Islet of Langerhans (tissue), 1 donor: Measurements from ENCODE around the gene HDDC2.

ENCODE experiments used
- FAIRE-seq: peaks from one replicate; lab custom pipeline; 2011; peaks lifted over from hg19 to GRCh38; lab: Jason Lieb, UNC

The HDDC2 gene

DNA sequence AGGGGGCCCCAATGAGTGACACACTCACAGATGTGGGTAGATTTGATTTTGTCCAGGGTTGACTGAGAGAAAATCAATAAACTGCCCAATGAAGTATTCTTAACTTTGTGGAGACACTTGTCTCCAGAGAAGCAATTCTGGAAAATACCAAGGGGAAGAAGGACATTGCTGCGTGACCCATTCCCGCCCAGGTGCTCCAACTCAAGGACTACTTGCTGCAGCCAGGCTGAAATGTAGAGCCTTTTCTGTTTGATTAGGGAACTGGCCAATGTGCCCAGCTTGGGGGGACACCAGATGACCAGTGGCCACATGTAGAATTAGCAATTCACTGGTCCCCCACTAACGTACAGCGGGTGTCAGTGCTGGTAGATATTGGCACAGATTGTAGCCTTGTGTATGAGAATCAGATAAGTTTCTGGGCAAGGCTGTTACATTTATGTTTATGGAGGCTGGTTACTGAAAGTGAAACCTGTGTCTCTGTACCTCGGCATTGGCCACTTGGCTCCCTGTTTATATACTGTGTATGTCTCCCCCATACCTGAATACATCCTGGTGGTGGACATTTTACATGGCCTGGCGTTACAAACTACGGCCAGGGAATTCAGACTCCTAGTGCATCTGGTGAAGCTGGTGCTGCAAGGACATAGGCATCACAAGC is 32.3 kb downstream of the HDDC2 start:
- FAIRE-seq: no peak

DNA sequence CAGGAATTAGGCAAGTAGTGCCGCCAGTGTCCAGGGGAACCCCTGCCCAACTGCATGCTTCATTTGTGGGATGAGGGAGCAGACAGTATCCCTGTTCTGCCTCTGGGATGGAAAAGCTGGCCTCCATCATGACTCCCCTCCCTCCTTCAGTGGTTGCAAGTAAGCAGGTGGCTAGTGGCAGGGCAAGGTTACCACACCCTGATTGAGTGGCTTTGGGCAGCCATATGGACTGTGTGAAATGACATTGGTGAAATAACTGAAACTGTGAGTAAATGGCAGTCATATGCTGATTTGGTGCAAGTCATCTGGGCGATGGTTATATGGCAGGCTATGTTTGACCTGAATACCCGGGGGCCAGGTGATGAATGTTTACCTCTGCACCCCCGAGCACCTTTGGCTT is 33.0 kb downstream of the HDDC2 start:
- no peak for FAIRE-seq

DNA sequence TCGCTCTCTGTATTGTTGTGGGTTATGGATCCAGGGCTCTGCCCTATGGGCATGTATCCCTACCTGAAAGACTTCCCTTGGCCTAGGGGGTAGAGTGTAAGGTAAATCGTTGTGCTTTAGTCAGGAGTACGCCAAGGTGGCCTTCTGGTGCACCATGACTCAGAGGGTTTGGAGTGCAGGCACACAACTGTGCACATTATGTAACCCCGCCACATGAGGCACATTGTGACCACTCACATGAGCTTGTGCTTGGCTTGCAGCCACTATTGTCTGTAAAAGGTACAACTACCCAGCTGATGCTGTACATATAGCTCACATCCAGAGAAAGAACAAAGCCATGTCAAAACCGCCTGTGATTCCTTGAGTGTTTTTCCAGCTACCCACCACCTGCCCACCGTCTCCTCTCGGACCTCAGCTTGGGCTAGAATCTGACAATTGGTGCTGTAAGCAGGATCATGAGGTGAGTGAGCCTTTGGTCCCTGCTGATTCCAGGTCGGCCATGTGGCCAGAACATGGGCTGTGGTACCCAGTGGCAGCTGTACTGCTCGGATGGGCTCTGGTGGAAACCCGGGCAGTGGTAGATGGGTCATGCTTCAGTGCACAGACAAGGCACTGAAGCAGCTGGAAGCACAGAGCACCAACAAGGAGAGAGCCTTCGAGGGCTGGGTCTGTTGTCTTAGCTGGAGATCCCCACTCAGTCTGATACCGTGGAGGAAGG is 33.8 kb downstream of the HDDC2 start:
- no peak for FAIRE-seq

DNA sequence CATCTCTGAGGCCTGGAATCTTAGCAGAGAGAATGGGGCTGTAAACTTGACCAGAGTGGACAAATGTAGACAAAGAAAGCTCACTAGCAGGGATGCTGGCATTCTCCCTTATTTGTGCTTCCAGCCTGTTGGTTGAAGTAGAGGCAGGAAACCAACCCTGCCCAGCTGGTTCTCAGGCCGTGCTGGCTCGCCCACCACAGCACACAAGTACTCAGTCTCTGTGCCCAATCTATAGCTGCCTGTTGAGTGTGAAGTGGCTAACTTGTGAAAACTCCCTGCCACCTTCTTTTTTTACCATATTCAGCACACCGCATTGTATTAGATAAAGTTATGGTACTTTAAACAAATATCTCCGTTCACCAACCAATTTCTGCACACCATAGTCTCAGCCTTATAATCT is 37.3 kb downstream of the HDDC2 start:
- no peak for FAIRE-seq

DNA sequence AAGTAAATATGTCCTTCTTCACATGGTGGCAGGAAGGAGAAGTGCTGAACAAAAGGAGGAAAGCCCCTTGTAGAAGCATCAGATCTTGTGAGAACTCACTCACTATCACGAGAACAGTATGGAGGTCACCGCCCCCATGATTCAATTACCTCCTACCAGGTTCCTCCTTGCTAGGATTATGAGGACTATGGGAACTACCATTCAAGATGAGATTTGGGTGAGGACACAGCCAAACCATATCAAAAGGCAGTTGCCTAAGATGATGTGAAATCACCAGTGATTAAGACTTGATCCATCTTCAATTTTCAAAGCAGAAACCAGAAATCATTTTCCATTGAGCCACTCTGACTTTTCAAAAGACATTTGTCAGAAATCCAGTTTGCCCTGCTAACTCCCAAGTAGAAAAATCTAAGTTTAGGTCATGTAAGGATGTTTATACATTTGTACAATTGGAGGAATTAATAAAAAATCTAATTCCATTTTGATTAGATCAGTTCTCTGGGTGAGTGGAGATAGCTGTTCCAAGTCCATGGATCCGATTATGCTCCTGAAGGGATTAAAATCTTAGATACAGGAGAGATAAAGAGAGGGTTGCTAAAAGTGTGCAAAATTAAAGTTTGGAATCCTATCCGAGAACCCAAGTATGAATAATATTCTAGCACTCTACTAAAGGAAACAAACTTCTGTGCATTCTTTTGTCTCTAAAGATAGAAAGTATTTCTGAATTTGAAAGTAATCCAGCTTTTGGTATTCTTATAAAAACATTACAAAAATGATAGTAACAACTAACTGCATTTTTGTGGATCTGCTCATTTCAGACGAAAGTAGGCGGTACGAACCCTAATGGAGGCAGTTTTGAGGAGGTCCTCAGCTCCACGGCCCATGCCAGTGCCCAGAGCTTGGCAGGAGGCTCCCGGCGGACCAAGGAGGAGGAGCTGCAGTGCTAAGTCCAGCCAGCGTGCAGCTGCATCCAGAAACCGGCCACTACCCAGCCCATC is 39.5 kb downstream of the HDDC2 start:
- no peak for FAIRE-seq

DNA sequence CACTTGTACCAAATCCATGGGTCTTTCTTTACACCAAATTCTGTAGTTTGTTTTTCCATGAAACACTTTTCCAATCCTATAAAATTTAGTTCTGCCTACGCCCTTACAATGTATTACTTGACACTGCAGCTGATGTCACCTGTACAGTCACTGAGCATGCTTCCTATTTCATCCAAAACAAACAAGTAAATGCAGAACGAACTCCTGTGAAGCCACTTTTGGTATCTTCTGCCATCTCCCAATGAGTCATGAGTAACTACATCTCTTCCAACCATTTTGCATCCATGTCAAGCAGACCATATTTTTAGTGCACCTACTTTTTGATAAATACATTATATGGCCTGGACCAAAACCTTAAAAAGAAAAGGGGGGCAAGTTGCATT is 42.4 kb downstream of the HDDC2 start:
- no peak for FAIRE-seq

DNA sequence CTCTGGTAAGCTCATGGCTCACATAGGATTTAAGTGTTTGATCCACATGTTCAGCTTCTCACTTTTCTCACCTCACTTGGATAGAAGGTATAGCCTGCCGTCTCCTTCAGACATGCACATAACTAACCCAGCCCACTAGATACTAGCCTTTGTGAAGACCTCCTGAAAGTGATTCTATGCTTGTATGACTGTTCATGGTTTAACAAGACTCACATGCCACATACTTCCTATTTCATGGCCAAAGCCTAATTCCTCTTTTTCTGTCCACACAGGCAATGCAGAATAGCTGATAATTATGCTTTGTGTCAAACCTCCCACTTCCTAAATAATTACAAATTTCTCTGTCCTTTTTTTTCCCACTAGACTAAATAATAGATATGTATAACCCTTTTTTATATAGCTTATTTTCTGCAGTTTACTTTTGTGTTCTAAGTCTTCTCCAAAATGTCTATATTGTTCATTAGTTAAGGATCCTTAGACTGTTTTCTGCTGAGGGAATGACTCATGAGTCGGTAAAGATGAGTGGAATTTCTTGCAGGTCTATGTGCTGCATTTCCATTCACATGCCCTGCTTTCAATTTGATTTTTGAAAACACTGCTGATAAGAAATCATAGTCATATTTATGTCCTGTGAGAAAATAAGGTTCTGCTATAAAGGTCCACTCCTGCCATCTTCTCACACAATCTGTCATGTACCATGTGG is 43.0 kb downstream of the HDDC2 start:
- no peak for FAIRE-seq

DNA sequence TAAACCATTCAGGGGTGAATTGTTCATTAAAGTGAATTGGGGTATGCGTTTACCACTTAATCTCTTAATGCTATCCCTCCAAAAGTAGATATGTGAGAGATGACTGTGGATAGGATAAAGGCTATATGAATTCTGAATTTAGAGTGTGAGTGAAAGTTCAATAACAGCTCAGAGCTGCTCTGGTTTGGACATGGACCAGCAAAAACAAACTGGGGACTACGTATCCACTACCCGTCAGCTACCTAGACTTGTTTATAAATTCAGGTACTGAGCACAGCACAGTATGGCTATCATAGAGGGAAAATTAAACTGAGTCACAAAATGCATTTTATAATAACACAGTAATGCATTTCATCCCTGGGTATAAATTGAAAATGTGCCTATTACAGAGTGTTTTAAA is 44.4 kb downstream of the HDDC2 start:
- no peak for FAIRE-seq

DNA sequence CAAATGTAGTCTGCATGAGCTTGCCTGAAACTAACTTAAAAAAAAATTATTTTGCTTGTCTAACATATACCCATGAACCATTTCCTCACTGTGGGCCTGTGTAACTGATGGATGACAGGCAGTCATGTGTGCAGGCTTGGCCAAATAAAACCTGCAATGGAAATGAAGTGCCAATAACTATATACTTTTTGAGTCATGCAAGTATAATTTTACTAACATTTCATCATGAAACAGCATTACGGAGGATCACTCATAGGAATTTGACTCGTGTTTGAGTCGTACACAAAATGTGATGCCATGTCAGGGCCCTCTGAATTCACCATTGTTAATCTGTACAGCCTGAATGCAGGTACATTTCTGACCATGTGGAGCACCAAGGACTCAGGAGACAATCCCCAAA is 46.6 kb downstream of the HDDC2 start:
- no peak for FAIRE-seq

DNA sequence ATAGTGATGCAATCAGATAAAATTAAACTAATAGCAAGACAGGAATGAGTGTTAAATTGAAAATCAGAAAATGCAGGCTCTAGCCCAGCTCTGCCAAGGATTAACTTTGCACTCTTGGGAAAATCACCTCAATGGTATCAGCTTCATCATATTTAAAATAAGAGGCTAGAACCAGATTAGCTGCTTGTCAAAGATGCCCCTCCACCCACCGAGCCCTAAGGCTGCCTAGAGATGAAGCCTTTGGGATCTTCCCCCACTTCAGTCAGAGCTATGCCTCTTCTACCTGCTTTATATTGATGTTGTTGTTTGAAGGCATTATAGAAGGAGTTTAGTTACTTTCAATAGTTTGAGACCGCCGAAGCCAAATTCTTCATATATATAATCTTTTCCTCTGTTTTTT is 47.4 kb downstream of the HDDC2 start:
- no peak for FAIRE-seq

DNA sequence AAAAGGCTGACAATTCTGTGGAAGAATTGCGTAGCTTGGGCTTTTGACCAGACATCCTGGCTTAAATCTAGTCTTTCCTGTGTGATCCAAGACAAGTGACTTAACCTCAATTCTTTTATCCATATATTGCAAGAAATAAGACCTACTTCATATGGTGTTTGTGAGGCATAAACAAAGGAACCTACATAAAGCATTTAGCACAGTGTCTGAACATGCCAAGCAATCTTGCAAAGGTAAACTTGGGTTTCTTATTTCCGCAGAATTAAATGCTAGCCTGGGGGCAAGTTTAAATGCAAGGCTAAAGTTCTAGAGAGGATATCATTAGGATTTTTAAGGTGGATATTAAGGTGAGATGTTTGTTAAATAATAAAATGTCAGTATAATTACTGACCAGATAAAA is 47.9 kb downstream of the HDDC2 start:
- no peak for FAIRE-seq

DNA sequence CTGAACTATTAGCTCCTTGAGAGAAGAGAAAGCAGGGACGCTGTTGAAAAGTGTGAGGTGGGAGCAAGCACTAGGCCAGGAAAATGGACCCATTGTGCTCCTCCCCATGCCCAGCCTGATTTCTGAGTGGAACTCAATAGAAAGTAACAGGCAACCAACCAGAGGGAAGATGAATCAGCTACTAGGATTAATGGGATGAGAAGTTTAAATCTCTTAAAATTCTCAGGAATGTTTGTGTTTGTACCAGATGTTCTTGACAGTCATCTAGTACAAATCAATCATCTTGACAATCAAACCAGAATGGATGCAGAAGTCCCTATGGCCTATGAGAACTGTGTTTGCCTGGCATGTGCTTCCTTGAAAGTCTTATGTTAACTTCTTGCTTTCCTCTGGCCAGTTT is 48.9 kb downstream of the HDDC2 start:
- no peak for FAIRE-seq

DNA sequence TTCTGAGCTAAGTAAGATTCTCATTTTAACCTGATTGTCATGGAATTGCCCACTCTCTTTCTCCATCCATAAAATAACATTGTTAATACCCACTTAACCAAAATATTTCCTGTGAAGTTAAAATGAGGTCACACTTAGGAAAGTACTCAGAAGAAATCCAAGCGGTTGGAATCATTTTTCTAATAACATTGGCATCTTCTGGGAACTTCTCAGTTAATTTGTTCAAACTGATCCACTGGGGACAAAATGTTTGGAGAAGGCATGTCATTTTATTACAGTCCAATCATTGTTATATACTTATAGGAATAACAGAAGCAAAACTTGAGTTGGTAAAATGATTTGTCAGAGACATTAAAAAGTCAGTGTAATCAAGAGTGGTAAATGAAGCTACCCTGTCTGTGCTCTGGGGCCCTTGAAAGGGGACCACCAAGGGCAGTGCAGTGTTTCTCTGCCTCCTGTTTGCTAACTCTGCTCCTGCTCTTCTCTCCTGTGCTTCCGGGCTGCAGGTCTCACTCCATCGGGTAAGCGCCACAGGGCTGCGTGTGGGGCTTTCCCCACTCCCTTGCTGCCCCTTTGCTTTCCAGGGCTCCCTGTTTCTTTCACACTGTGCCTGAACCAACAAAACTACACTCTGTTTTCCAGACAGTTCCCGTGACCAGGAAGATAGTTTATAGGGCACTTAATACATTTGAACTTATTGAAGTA is 50.1 kb downstream of the HDDC2 start:
- no peak for FAIRE-seq

DNA sequence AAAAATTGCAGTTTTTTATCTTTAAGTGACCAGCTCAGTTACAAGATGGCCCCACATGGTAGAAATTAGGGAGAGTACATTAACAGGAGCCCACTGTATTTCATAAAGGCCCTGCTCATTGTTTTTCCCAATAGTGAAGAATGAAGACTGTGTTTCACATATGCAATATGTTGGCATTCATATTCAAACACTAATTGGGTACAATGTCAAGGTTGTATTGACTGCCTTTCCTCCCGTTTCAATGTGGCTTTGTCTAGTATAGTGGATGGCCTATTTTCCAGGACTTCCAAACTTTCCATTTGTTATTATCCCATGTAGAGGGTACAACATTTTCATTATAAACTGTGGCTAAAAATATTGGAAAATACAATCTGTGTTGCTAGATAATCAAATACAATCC is 51.3 kb downstream of the HDDC2 start:
- no peak for FAIRE-seq

DNA sequence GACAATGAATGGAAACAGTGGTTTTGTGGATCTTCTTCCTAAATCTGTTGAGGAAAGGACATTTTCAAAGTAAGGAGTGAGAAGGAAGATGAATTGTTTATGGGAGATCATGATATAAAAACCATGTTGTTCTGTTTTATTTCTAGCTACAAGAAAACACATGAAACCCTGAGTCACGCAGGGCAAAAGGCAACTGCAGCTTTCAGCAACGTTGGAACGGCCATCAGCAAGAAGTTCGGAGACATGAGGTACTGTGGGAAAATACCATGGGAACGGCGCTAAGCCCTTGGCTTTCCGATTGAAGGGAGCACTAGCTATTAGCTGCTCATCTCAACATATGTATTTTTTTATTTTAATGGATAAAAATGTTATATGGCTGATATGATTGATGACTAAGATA is 53.6 kb downstream of the HDDC2 start:
- no peak for FAIRE-seq

DNA sequence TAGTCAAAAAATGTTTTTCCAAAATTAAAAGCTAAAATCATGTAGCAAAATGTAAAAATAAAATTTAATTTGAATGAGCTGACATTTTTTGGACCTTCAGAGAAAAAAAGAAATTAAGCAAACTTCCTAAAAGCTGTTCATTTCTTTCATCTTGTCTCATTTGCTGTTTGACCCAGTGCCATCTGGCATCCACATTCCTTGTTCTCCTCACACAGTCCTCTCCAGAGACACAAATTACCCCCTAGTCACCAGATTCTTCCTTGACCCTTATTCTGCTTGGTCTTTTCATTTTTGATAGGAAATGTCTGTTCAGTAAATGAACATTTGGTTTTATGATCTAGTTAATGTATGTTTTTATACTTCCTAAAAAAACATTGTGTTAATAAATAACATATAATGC is 55.2 kb downstream of the HDDC2 start:
- FAIRE-seq: no peak

DNA sequence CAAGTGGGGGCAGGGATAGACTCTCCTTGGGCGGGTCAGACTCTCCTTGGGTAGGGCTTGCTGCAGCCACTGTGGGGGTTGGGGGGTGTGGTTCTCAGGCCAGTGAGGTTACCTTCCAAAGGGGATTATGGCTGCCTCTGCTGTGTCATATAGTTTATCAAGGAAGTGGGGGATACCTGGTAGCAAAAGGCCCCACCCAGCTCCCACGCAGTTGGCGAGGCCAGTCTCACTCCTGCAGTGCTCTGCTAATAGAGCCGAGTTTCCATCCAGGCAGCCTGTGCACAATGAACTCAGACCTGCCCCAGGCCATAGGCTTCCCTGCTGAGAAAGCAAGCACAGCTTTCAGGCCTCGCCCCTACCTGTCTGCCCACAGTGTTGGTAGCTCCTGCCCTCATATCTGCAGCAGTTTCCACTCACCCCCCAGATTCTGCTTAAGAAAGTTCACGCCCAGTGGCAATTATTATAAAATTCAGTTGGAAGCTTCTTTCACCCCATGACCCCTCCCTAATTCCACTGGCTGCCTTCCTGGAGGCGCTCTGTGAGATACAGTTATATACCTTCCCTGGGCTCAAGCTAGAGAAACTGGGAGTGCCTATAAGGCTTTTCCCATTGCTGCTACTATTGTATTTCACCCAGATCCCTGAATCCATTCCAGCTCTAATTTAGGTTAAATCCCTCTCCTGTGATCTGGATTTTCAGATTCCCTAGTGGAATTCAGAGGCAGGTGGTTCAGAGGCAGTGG is 56.1 kb downstream of the HDDC2 start:
- no peak for FAIRE-seq

DNA sequence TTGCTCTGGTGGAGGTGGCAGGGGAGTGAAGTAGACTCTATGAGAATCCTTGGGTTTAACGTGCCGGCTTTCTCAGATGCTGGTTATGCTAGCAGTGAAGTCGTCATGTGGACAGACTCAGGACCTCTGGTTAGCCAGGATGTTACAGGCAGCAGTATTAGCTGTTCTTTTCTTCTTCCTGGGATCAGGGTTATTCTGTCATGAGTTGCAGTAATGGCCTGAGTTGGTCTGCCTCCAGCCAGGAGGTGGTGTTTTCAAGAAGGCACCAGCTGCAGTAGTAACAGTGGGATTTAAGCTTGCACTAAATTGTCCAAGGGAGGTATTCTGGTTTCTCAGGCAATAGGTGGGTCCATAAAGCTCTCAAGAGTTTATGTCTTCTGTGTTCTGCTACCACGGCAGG is 56.7 kb downstream of the HDDC2 start:
- FAIRE-seq: no peak

DNA sequence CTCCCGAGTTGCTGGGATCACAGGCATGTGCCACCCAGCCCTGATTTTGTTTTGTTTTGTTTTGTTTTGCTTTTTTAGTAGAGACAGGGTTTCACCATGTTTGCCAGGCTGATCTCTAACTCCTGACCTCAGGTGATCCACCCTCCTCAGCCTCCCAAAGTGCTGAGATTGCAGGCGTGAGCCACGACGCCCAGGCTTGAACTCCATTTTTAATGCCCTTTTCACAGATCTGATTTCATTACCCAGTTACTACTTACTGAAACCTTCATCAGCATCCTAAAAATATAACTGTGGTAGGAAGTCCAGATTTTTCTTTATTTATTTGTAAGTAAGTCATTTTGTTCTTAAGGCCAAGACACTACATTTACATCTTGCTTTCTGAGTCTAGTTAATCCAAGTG is 64.0 kb downstream of the HDDC2 start:
- no peak for FAIRE-seq

DNA sequence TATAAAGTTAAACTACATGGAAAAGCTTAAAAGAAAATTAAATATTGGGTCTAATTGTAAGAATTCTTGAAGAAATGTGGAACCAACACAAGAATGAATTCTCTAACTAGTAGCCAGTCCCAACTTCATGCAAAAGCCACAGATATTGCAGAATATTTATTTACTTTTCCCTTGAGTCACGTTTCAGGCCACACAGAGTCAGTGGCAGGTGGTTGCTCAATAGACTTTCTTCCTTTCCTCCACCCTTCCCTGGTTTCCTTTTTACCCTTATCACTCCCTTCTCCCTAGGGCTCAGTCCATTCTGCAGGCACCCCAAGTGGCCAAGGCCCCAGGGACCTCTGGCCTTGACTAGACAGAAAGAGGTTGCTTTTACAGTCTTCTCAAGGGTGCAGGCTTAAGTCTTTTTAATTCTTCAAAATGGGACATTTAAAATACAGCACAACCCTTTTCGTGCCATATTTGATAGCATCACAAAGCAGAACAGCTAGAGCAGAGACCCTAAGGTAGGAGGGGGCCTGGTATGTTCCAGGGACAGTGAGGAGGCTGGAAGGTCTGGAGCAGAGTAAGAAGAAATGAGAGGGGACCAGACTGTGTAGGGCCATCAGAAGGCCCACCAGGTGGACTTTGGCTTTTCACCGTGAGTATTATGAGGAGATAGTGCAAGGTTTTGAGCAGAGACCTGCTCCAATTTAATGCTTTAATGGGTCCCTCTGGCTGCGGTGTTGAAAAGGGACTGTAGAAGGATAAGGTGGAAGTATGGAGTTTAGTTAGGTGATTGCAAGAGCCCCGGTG is 65.0 kb downstream of the HDDC2 start:
- FAIRE-seq: no peak
